ENCODE data around the gene TRIM31.
A peak's percentile ranks its signal among the peaks of the same experiment; 100 is the strongest.

Gene TRIM31

GRCh38 chr6:30156262-30156599 is 43.3 kb upstream of the TRIM31 start (continued):
- TF ChIP-seq, protein P1, sequence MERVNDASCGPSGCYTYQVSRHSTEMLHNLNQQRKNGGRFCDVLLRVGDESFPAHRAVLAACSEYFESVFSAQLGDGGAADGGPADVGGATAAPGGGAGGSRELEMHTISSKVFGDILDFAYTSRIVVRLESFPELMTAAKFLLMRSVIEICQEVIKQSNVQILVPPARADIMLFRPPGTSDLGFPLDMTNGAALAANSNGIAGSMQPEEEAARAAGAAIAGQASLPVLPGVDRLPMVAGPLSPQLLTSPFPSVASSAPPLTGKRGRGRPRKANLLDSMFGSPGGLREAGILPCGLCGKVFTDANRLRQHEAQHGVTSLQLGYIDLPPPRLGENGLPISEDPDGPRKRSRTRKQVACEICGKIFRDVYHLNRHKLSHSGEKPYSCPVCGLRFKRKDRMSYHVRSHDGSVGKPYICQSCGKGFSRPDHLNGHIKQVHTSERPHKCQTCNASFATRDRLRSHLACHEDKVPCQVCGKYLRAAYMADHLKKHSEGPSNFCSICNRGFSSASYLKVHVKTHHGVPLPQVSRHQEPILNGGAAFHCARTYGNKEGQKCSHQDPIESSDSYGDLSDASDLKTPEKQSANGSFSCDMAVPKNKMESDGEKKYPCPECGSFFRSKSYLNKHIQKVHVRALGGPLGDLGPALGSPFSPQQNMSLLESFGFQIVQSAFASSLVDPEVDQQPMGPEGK (tag by site-specific recombination; IDR thresholded peaks at IDR 0.05): peak; percentile 89
- TF ChIP-seq KLF9 (tag by site-specific recombination; IDR thresholded peaks at IDR 0.05; ENCODE audit: low read depth): 0 out of 2 replicates have a peak, but pooled peaks have one; percentile 54
- peak; percentile 21; the same call in 1 of the 2 replicates for TF ChIP-seq ZBTB8A (tag by site-specific recombination; IDR thresholded peaks at IDR 0.05)
- TF ChIP-seq ZNF184 (tag by site-specific recombination; IDR thresholded peaks at IDR 0.05): peak; percentile 90
- no peak for TF ChIP-seq ZNF571 (tag by site-specific recombination; IDR thresholded peaks at IDR 0.05)
- peak; percentile 43; the same call in 1 of the 2 replicates for TF ChIP-seq PRDM4 (tag by site-specific recombination; IDR thresholded peaks at IDR 0.05)
- peak; percentile 95 for TF ChIP-seq ZNF518A (tag by site-specific recombination; conservative IDR thresholded peaks at IDR 0.05; ENCODE audit: low read depth)
- peak; percentile 61; the same call in 1 of the 2 replicates for TF ChIP-seq ZBTB17 (tag by site-specific recombination; IDR thresholded peaks at IDR 0.05)
- no peak; the same call in 1 of the 2 replicates for TF ChIP-seq PRDM6 (tag by site-specific recombination; IDR thresholded peaks at IDR 0.05)
- TF ChIP-seq ZNF2 (tag by site-specific recombination; IDR thresholded peaks at IDR 0.05): peak; percentile 25; the same call in 1 of the 2 replicates
- TF ChIP-seq ZFP69B (tag by site-specific recombination; IDR thresholded peaks at IDR 0.05): no peak
- TF ChIP-seq ZBTB21 (tag by site-specific recombination; IDR thresholded peaks at IDR 0.05): peak; percentile 77
- TF ChIP-seq ZNF292 (tag by site-specific recombination; IDR thresholded peaks at IDR 0.05; ENCODE audit: borderline replicate concordance, low read depth): no peak

DNA sequence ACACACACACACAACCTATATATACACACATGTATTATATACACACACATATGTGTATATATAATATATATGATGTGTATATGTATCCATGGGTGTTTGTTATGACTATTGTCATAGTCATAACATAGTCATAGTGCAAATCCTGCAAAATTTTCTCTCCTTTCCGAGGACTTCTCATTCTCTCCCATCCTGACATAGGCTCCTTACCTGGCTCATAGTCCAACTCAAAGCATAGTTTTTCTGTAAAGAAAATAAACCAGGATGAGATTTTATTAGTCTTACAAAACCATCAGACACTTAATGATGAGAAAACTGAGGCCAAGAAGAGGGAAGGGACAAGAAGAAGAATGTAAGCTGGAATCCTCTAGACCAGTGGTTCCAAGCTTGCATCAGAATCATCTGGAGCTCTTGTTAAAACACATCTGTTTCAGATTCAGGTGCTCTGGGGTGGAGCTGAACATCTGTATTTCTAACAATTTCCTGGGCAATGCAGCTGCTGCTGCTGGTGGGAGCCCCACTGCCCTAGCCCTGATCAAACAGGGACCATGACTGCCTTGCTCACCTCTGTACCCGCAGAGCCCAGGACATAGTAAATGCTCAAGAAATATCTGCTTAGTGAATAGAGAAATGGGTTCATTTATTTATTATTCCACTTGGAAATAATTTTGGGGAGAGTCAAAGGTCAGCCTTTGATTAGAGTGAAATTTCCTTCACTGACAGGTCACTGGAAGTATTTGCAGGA is 42.8 kb upstream of the TRIM31 start:
- Histone ChIP-seq H3K4me1 (ENCODE audit: control insufficient read depth, insufficient read depth, low read length) (peaks cover 27% of the 10 kb centered on the region), H3K27ac (ENCODE audit: extremely low read depth, low read depth, low read length) (no peak overlapping the region; the same call in 1 of the 2 replicates), H3K9me3 (ENCODE audit: control insufficient read depth, insufficient read depth, low read depth, low read length) (no peaks in the 10 kb centered on the region), H3K36me3 (ENCODE audit: control insufficient read depth in 2 of 2, insufficient read depth in 1 of 2, low read length in 2 of 2) (no peaks in the 10 kb centered on the region), H3K4me3 (ENCODE audit: low read depth, low read length) (no peak overlapping the region)
- CTCF ChIA-PET: interaction anchor here (0.6 to 6.3 kb wide), 5 partner anchors 17 to 89 kb away, joined by 3 to 80 read pairs (median 5); partner anchors contain the start of gene PPP1R11
- POLR2A ChIA-PET: interaction anchor here (0.7 kb wide), 1 partner anchor 52 kb away, joined by 4 read pairs; no protein-coding TSS in a partner anchor
- TF ChIP-seq ZNF394 (tag by site-specific recombination; IDR thresholded peaks at IDR 0.05; ENCODE audit: borderline replicate concordance) (no peak; the same call in 1 of the 2 replicates), ZNF426 (tag by site-specific recombination; IDR thresholded peaks at IDR 0.05) (no peak), ZNF664 (tag by site-specific recombination; IDR thresholded peaks at IDR 0.05) (peak; percentile 99), ZSCAN18 (tag by site-specific recombination; IDR thresholded peaks at IDR 0.05) (no peak), ZNF510 (tag by site-specific recombination; IDR thresholded peaks at IDR 0.05; ENCODE audit: insufficient replicate concordance) (no peak)
- TF ChIP-seq, protein P2, sequence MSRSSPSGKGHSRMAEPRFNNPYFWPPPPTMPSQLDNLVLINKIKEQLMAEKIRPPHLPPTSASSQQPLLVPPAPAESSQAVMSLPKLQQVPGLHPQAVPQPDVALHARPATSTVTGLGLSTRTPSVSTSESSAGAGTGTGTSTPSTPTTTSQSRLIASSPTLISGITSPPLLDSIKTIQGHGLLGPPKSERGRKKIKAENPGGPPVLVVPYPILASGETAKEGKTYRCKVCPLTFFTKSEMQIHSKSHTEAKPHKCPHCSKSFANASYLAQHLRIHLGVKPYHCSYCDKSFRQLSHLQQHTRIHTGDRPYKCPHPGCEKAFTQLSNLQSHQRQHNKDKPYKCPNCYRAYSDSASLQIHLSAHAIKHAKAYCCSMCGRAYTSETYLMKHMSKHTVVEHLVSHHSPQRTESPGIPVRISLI (tag by site-specific recombination; IDR thresholded peaks at IDR 0.05): no peak
